K562 (cell line): ENCODE results near the gene CIAO3. TPM values are rescaled to one million over a fixed set of nuclear protein-coding genes. Genes with fewer than 3 reads are reported as not detected.

Experiments
- CEBPB ChIP-seq: fragments of 450-650 bp; IDR thresholded peaks from 2 replicates; pipeline ENCODE4 v1.6.1; 2016; ENCODE audit warnings: missing genetic modification characterization, missing compliant biosample characterization
- GABPA ChIP-seq: fragments of 200-800 bp; sonication (Bioruptor generic); conservative IDR thresholded peaks from 2 replicates; pipeline ENCODE4 v1.6.1; 2016; ENCODE audit warnings: low read depth, missing genetic modification characterization, missing compliant biosample characterization
- HMG20A ChIP-seq: fragments of 450-650 bp; formaldehyde crosslinking; conservative IDR thresholded peaks from 2 replicates; pipeline ENCODE4 v1.4.0; 2020; ENCODE audit warnings: mild to moderate bottlenecking, mixed read lengths
- PHF8 ChIP-seq: fragments of 200-600 bp; sonication (generic); IDR thresholded peaks from 2 replicates; pipeline ENCODE4 v1.6.1; 2012; ENCODE audit warnings: mixed run types, mild to moderate bottlenecking, inconsistent platforms, low read length, moderate library complexity, borderline replicate concordance
- PURB ChIP-seq: sonication (generic); formaldehyde crosslinking; IDR thresholded peaks from 2 replicates; pipeline ENCODE4 v1.9.0; 2021; ENCODE audit warnings: low read depth, mild to moderate bottlenecking, missing genetic modification reagents
- SMC3 ChIP-seq: conservative IDR thresholded peaks from 2 replicates; pipeline ENCODE4 v1.6.1; 2011; ENCODE audit warnings: low read depth, low read length, improper control_type of control experiment; ENCODE audit not compliant: insufficient read depth
- TCF3 ChIP-seq: sonication (generic); formaldehyde crosslinking; IDR thresholded peaks from 2 replicates; pipeline ENCODE4 v1.4.0; 2020; ENCODE audit warnings: mild to moderate bottlenecking, missing genetic modification reagents
- TEAD1 ChIP-seq, 2 experiments: fragments of 450-650 bp in 1 of 2; sonication (generic) in 1 of 2; formaldehyde crosslinking; IDR thresholded peaks; 2 replicates each; pipeline versions ENCODE4 v1.4.0 to v1.8.0; 2020 to 2022; ENCODE audit warnings: mild to moderate bottlenecking in 2 of 2, missing genetic modification reagents in 1 of 2
- ZNF24 ChIP-seq: fragments of 450-650 bp; IDR thresholded peaks from 2 replicates; pipeline ENCODE4 v1.6.1; 2016
- ZNF408 ChIP-seq: fragments of 250-450 bp; sonication (Bioruptor Pico); IDR thresholded peaks from 2 replicates; pipeline ENCODE4 v1.4.0; 2020; ENCODE audit warnings: low read depth, mild to moderate bottlenecking, moderate library complexity
- ZNF431 ChIP-seq: sonication (generic); formaldehyde crosslinking; IDR thresholded peaks from 2 replicates; pipeline ENCODE4 v1.8.0; 2022; ENCODE audit warnings: mild to moderate bottlenecking, missing genetic modification reagents
- polyA plus RNA-seq, 8 experiments: library from polyadenylated mRNA; depleted of rRNA in 4 of 8; stranded (reverse) in 5 of 8; unstranded in 3 of 8; fragments of >200 nt; fragmentation: Nextera tagmentation in 2 of 8; fragmentation: Illumina TruSeq in 1 of 8; extraction: Ambion mirVana in 2 of 8; extraction: Trizol in 1 of 8; gene quantifications; 2 replicates each; pipeline versions ENCODE4 v1.2.1 to v1.2.3, GENCODE V29; 2011 to 2014; ENCODE audit warnings: inconsistent platforms in 1 of 8, missing spikeins in 1 of 8
- total RNA-seq, 7 experiments: library from RNA; depleted of rRNA in 6 of 7; stranded (reverse); fragments of >200 nt in 6 of 7; fragmentation: Illumina TruSeq in 2 of 7; extraction: Trizol in 2 of 7; gene quantifications; 2 replicates each; pipeline versions ENCODE4 v1.2.1 to v1.2.3, GENCODE V29; 2011 to 2021; ENCODE audit warnings: low replicate concordance in 1 of 7
- TF ChIP-seq, protein P1 (sequence below): fragments of 450-650 bp; IDR thresholded peaks from 2 replicates; pipeline ENCODE4 v1.6.1; 2017; ENCODE audit warnings: mild to moderate bottlenecking, moderate library complexity
- TF ChIP-seq, protein P2 (sequence below): fragments of 450-650 bp; IDR thresholded peaks from 2 replicates; pipeline ENCODE4 v1.7.1; 2018; ENCODE audit warnings: mild to moderate bottlenecking, low read depth; ENCODE audit not compliant: partially characterized antibody
- TF ChIP-seq, protein P3 (sequence below): fragments of 250-450 bp; sonication (Bioruptor Pico); IDR thresholded peaks from 2 replicates; pipeline ENCODE4 v1.4.0; 2020; ENCODE audit warnings: borderline replicate concordance
- TF ChIP-seq, protein P4 (sequence below): fragments of 200-400 bp; formaldehyde crosslinking; IDR thresholded peaks from 2 replicates; pipeline ENCODE4 v1.6.1; 2017; ENCODE audit warnings: mild to moderate bottlenecking, low read depth, low read length, moderate library complexity
- TF ChIP-seq, protein P5 (sequence below), 2 experiments: IDR thresholded peaks; 2 replicates each; pipeline ENCODE4 v1.6.1; 2012; ENCODE audit warnings: improper control_type of control experiment in 2 of 2, low read depth in 2 of 2, low read length in 2 of 2, borderline replicate concordance in 1 of 2

CIAO3 gene
- total and polyA plus RNA-seq, 9 of the 15 experiments (the other 6 are each of a cell fraction or from before 2014, with no cell fraction given): 2.2 to 35.6 (median 18.7) TPM

DNA sequence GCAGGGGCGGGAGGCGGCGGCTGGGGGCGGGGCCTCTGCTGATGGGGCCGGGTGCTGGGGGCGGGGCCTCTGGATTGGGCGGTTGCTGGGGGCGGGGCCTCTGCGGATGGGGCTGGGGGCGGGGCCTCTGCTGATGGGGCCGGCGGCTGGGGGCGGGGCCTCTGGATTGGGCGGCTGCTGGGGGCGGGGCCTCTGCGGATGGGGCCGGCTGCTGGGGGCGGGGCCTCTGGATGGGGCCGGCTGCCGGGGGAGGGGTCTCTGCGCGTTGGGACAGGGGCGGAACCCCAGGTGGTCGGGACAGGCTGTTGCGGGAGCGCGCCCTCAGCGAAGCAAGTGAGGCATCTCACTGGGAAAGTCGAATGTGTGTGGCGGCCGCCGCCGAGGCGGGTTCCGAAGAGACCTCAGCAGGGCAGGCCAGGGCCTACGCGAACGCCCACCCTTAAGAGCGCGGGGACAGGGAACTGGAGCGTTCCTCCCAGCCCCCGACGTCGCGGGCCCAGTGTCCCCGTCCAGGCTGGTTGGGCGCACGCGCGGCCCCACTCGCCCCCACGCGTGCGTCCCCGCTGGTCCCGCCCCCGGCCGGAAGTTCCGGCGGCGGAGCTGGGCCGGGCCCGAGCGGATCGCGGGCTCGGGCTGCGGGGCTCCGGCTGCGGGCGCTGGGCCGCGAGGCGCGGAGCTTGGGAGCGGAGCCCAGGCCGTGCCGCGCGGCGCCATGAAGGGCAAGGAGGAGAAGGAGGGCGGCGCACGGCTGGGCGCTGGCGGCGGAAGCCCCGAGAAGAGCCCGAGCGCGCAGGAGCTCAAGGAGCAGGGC is 60.8 kb downstream of the CIAO3 start, which contains the start of gene STUB1 (continued):
- TF ChIP-seq, protein P1, sequence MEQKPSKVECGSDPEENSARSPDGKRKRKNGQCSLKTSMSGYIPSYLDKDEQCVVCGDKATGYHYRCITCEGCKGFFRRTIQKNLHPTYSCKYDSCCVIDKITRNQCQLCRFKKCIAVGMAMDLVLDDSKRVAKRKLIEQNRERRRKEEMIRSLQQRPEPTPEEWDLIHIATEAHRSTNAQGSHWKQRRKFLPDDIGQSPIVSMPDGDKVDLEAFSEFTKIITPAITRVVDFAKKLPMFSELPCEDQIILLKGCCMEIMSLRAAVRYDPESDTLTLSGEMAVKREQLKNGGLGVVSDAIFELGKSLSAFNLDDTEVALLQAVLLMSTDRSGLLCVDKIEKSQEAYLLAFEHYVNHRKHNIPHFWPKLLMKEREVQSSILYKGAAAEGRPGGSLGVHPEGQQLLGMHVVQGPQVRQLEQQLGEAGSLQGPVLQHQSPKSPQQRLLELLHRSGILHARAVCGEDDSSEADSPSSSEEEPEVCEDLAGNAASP: no peak
- TF ChIP-seq, protein P2, sequence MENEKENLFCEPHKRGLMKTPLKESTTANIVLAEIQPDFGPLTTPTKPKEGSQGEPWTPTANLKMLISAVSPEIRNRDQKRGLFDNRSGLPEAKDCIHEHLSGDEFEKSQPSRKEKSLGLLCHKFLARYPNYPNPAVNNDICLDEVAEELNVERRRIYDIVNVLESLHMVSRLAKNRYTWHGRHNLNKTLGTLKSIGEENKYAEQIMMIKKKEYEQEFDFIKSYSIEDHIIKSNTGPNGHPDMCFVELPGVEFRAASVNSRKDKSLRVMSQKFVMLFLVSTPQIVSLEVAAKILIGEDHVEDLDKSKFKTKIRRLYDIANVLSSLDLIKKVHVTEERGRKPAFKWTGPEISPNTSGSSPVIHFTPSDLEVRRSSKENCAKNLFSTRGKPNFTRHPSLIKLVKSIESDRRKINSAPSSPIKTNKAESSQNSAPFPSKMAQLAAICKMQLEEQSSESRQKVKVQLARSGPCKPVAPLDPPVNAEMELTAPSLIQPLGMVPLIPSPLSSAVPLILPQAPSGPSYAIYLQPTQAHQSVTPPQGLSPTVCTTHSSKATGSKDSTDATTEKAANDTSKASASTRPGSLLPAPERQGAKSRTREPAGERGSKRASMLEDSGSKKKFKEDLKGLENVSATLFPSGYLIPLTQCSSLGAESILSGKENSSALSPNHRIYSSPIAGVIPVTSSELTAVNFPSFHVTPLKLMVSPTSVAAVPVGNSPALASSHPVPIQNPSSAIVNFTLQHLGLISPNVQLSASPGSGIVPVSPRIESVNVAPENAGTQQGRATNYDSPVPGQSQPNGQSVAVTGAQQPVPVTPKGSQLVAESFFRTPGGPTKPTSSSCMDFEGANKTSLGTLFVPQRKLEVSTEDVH: no peak
- TF ChIP-seq TEAD1 (CRISPR knock-in tag; IDR thresholded peaks at IDR 0.05) (0 out of 4 replicates have a peak, but pooled peaks of 1 of the 2 experiments have one; percentile 13), SMC3 (no peak), TCF3 (no peak), GABPA (tag) (peak; percentile 95), CEBPB (tag) (no peak), ZNF431 (CRISPR knock-in tag) (0 out of 2 replicates have a peak, but pooled peaks have one; percentile 23), HMG20A (no peak), PHF8 (peak; percentile 86; the same call in 1 of the 2 replicates), PURB (CRISPR knock-in tag) (no peak), ZNF24 (no peak), ZNF408 (CRISPR knock-in tag) (no peak)
- TF ChIP-seq, protein P3, sequence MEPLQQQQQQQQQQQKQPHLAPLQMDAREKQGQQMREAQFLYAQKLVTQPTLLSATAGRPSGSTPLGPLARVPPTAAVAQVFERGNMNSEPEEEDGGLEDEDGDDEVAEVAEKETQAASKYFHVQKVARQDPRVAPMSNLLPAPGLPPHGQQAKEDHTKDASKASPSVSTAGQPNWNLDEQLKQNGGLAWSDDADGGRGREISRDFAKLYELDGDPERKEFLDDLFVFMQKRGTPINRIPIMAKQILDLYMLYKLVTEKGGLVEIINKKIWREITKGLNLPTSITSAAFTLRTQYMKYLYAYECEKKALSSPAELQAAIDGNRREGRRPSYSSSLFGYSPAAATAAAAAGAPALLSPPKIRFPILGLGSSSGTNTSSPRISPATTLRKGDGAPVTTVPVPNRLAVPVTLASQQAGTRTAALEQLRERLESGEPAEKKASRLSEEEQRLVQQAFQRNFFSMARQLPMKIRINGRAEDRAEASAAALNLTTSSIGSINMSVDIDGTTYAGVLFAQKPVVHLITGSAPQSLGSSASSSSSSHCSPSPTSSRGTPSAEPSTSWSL (CRISPR knock-in tag): no peak
- TF ChIP-seq, protein P4, sequence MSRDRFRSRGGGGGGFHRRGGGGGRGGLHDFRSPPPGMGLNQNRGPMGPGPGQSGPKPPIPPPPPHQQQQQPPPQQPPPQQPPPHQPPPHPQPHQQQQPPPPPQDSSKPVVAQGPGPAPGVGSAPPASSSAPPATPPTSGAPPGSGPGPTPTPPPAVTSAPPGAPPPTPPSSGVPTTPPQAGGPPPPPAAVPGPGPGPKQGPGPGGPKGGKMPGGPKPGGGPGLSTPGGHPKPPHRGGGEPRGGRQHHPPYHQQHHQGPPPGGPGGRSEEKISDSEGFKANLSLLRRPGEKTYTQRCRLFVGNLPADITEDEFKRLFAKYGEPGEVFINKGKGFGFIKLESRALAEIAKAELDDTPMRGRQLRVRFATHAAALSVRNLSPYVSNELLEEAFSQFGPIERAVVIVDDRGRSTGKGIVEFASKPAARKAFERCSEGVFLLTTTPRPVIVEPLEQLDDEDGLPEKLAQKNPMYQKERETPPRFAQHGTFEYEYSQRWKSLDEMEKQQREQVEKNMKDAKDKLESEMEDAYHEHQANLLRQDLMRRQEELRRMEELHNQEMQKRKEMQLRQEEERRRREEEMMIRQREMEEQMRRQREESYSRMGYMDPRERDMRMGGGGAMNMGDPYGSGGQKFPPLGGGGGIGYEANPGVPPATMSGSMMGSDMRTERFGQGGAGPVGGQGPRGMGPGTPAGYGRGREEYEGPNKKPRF: no peak
- TF ChIP-seq, protein P5, sequence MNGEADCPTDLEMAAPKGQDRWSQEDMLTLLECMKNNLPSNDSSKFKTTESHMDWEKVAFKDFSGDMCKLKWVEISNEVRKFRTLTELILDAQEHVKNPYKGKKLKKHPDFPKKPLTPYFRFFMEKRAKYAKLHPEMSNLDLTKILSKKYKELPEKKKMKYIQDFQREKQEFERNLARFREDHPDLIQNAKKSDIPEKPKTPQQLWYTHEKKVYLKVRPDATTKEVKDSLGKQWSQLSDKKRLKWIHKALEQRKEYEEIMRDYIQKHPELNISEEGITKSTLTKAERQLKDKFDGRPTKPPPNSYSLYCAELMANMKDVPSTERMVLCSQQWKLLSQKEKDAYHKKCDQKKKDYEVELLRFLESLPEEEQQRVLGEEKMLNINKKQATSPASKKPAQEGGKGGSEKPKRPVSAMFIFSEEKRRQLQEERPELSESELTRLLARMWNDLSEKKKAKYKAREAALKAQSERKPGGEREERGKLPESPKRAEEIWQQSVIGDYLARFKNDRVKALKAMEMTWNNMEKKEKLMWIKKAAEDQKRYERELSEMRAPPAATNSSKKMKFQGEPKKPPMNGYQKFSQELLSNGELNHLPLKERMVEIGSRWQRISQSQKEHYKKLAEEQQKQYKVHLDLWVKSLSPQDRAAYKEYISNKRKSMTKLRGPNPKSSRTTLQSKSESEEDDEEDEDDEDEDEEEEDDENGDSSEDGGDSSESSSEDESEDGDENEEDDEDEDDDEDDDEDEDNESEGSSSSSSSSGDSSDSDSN (IDR thresholded peaks at IDR 0.05; ENCODE audit: borderline replicate concordance in 1 of 2, low read depth in 2 of 2, low read length in 2 of 2): peak in 1 of 2 experiments; percentile 84; a peak in 2 of 4 replicates
